Left lobe of liver (tissue), 2 donors: ENCODE results near the gene TMEM42. TPM values are rescaled to one million over a fixed set of nuclear protein-coding genes. Genes with fewer than 3 reads are reported as not detected.

Experiments
- ATAC-seq: fragments of 200-7000 bp; cut with Tn5 transposase; one replicate; pipeline ENCODE4 v1.9.1; 2020; ENCODE audit warnings: mild to moderate bottlenecking, moderate library complexity
- DNase-seq: peaks from one replicate; pipeline ENCODE4 v3.0.0-alpha.2; 2020; ENCODE audit warnings: low spot score
- total RNA-seq: library from RNA; stranded (reverse); gene quantifications from one replicate; pipeline ENCODE4 v1.2.1, GENCODE V29; 2021
- donor health status: DM: no; HTN: no; CAD: no; lungs with moderate emphysema.
- donor health status: DM: no; HTN: yes; CAD: no.

Gene TMEM42
- total RNA-seq, 1 donor from 2014 or later, result 9.7 TPM

- DNase-seq (peak; percentile 98), ATAC-seq (peak; percentile 96)
Measured at GRCh38 chr3:44870375-44871061, 8.8 kb downstream of the TMEM42 start.

- ATAC-seq (no peak), DNase-seq (no peak)
Measured at GRCh38 chr3:44874308-44874707, 12.6 kb downstream of the TMEM42 start, which contains the start of gene TGM4. TGM4 (plus strand) TSS chr3:44874608; CDS start chr3:44874679, 71 bp downstream.

- DNase-seq, result no peak
- ATAC-seq, result no peak
Measured at GRCh38 chr3:44875596-44875995, 13.9 kb downstream of the TMEM42 start.

- peak; percentile 62 for ATAC-seq
- DNase-seq, result no peak
Measured at GRCh38 chr3:44877333-44877732, 15.6 kb downstream of the TMEM42 start.

- DNase-seq (no peak), ATAC-seq (no peak)
Measured at GRCh38 chr3:44880284-44880683, 18.6 kb downstream of the TMEM42 start.

- ATAC-seq (no peak), DNase-seq (no peak)
Measured at GRCh38 chr3:44883213-44883955, 21.7 kb downstream of the TMEM42 start.

- ATAC-seq, result no peak
Measured at GRCh38 chr3:44883999-44884431, 22.3 kb downstream of the TMEM42 start.

GRCh38 chr3:44885618-44886017 lies 23.9 kb downstream of the TMEM42 start:
- ATAC-seq (no peak), DNase-seq (no peak)

More at GRCh38 chr3:44883999-44884431, 22.3 kb downstream of the TMEM42 start:
- no peak for DNase-seq

GRCh38 chr3:44886561-44886960 lies 24.8 kb downstream of the TMEM42 start:
- ATAC-seq, result no peak
- no peak for DNase-seq

GRCh38 chr3:44887101-44887500 lies 25.4 kb downstream of the TMEM42 start:
- ATAC-seq (no peak), DNase-seq (no peak)

GRCh38 chr3:44890258-44890657 lies 28.5 kb downstream of the TMEM42 start:
- no peak for DNase-seq
- no peak for ATAC-seq

- ATAC-seq, result no peak
- DNase-seq, result no peak
Measured at GRCh38 chr3:44890852-44891251, 29.1 kb downstream of the TMEM42 start.

GRCh38 chr3:44892689-44893088 lies 31.0 kb downstream of the TMEM42 start:
- ATAC-seq, result no peak
- DNase-seq, result no peak

- DNase-seq (no peak), ATAC-seq (no peak)
Measured at GRCh38 chr3:44893097-44893496, 31.4 kb downstream of the TMEM42 start.

- ATAC-seq (no peak), DNase-seq (no peak)
Measured at GRCh38 chr3:44894485-44894884, 32.8 kb downstream of the TMEM42 start.

- ATAC-seq, result no peak
Measured at GRCh38 chr3:44896440-44896839, 34.7 kb downstream of the TMEM42 start.

GRCh38 chr3:44899683-44900367 lies 38.1 kb downstream of the TMEM42 start:
- ATAC-seq (no peak), DNase-seq (no peak)

More at GRCh38 chr3:44896440-44896839, 34.7 kb downstream of the TMEM42 start:
- DNase-seq, result no peak

GRCh38 chr3:44902628-44903027 lies 40.9 kb downstream of the TMEM42 start:
- ATAC-seq (peak; percentile 29), DNase-seq (no peak)

GRCh38 chr3:44903314-44903713 lies 41.6 kb downstream of the TMEM42 start:
- DNase-seq, result no peak
- no peak for ATAC-seq

- ATAC-seq (no peak), DNase-seq (no peak)
Measured at GRCh38 chr3:44903751-44904150, 42.0 kb downstream of the TMEM42 start.

- no peak for ATAC-seq
- DNase-seq, result no peak
Measured at GRCh38 chr3:44905446-44906157, 43.9 kb downstream of the TMEM42 start.
